Endometrial microvascular endothelial cells (primary cell): ENCODE results near the gene MAP2. TPM values are rescaled to one million over a fixed set of nuclear protein-coding genes. Genes with fewer than 3 reads are reported as not detected.

Experiments
- in situ Hi-C: cut with HindIII; loops from 2 replicates; pipeline ENCODE4 v1.10.0; 2017; ENCODE audit warnings: low sequenced_read_pairs, low pct_unique_long_range_greater_than_20kb; ENCODE audit errors: inconsistent ontology term
- total RNA-seq: library from RNA; depleted of rRNA; stranded (reverse); fragments of >200 nt; gene quantifications from one replicate; pipeline ENCODE4 v1.2.3, GENCODE V29; 2015; ENCODE audit errors: inconsistent ontology term

The MAP2 gene
- total RNA-seq, 1 donor from 2014 or later, result 29.3 TPM

DNA sequence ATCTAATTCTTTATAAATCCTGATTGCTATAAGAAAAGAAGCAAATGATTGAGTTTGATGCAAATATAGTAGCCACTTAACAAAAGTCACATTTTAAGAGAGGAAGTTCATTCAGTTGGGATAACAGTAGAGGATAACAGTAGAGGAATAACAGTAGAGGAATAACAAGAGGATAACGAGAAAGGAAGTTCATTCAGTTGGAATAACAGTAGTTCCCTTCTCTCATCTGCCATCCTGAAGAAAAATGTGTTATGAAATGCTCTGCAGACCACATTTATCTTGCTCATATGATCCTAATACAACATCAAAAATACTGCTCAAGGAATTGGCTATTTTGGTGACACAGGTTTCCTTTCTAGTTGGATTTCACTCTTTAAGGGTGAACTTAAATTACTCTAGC lies 242.4 kb downstream of the MAP2 start:
- in situ Hi-C loops, result no loop called here

DNA sequence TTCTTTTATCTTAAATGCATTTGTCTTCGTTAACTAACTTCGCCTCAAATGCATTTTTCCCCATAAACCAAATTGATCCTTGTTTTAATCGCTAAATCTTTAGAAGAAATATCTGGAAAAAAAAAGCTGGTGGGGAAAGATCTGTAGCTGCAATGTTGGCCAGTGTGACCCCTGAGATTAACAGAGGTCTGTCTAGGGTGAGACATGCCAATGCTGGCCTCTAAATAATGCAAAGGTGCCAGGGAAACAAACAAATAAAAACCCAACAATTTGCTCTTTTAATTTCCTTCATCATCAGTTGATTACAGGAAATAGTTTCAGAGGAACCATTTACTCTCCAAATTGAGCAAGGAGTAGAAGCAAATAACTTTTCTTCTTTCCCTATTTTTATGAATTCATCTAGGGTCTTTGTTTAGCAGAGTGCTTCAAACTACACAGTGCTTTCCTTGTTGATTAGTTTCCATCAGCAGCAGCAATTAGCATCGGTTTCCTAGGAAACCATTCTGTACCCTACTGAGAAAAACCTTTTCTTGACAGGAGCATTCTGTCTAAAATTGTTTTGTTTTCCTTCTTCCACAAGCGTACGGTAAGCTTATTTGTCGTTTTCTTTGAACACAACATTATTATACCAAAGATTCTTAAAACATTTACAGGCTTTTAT lies 247.3 kb downstream of the MAP2 start:
- in situ Hi-C loops, result no loop called here

DNA sequence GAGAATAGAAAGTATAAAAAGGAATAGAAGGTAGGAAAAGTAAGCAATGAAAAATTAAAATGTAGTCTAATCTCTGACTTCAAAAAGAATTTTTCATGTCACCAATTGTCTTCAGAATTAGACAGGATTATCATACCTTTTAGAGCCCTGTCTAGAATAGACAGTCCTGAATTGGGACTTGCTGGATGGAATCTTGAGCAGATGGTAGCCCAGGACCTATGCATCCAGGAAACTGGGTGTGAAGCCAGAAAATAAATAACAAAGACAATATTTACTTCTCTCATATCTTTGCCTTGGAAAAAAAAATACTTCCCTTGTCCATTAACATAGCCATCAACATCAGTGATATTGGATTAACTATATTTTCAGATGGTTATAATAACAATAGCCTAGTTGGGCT lies 250.0 kb downstream of the MAP2 start:
- in situ Hi-C loops, result no loop called here

DNA sequence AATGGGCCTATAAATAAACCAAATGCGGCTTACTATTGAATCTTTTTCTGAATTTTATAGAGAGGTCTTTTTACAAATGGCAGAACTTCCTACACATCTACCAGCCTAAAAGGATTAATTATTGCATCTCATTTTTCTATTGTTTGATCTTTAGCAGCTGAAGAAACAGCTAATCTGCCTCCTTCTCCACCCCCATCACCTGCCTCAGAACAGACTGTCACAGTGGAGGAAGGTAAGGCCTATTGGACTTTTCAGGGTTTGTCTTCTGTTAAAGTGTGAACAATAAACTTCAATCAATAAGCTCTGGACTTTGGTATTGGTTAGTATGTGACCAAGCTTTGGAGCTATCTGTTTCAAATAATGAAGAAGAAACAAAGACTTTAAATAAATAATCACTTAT lies 256.7 kb downstream of the MAP2 start:
- in situ Hi-C loops, result no loop called here

DNA sequence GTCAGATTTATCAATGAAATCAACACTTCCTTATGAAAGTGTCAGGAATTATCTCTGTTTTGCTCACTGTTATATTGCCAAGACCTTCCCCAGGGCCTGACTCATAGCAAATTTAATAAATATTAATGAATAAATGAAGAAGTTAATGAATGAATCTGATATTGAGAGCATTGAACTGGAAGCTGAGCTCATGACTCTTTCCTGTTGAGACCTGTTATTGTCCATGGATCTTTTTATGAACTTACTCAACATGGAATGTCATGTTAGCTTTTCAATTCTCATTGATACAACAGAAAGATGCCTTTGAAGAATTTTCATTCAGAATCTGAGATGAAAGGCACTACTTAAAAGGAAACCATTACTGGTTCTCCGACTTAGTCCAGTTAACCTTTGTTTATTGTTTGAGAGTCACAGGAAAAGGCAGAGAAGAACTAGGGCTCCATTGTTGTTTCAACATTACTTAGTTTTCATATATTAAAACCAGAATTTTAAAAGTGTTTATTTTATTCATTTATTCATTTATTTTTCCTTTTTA lies 257.4 kb downstream of the MAP2 start:
- in situ Hi-C loops, result no loop called here

DNA sequence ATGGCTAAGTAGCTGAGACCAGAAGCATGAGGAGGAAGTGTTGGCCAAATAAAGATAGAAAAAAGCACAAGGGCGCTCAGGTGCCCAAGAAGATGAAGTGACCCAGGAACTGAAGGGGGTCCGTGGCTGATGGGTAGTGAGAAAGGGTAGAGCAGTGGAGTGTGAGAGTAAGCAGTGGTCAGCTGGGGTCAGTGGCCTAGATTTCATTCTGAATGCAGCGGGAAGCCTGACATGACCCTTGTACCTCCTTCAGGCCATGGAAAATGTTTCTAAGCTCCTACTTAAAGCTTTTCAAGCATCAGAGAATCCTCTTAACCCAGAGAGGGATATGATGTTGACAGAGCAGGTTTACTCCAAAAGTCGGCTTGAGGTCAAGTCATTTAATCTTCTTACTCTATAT lies 258.8 kb downstream of the MAP2 start:
- in situ Hi-C loops, result no loop called here

DNA sequence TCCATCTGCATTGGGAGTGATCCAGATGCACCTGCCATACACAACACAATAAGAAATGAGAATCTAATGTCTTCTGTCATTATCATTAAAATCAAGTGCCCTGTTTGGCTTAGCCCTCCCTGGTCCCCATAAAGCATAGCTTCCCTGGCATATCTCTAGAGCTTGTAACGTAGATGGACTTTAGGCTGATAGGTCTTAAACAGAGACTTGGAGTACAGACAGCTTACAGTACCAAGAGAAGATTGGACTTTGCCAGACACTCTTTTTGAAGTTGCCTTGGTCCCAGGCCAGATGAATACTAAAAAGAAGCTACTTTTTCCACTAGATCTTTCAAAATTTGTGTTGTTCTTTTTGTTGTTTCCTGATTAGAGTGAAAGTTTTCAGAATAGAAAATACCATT lies 261.5 kb downstream of the MAP2 start:
- in situ Hi-C loops, result no loop called here

DNA sequence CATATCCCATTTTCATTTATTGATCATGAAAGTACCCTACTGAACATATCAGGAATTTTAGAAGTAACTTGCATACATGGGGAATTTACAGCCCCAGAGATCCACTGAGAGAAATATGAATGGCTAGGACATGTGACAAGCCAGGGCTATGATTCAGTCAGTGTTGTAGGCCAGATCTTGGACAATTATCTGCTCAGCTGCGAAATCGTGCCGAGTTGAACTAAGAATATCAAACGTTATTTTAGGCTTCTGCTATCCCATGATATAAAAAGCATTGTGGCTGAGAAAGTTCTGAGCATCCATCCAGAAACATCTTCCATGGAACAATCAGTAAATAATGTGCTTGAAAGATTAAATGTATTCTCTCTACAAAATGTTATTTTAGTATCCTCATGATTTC lies 262.1 kb downstream of the MAP2 start:
- in situ Hi-C loops, result no loop called here

DNA sequence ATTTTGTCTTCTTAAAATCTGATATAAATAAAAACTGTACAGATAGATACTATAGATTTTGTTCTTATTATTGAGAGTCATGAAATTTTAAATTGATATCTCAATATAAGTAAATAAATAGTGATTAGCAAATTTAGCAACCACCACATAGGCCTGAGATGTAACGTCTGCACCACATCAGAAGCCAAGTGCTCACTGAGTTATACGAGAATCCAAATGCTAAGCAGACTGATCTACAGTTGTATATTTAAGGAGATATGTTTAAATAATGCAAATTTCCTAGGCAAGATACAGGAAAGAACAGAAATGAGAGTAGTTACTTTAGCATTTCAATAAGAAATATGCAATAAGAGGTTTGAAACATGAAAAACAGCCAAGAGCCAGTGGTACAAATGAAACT lies 262.6 kb downstream of the MAP2 start:
- in situ Hi-C loops, result no loop called here

DNA sequence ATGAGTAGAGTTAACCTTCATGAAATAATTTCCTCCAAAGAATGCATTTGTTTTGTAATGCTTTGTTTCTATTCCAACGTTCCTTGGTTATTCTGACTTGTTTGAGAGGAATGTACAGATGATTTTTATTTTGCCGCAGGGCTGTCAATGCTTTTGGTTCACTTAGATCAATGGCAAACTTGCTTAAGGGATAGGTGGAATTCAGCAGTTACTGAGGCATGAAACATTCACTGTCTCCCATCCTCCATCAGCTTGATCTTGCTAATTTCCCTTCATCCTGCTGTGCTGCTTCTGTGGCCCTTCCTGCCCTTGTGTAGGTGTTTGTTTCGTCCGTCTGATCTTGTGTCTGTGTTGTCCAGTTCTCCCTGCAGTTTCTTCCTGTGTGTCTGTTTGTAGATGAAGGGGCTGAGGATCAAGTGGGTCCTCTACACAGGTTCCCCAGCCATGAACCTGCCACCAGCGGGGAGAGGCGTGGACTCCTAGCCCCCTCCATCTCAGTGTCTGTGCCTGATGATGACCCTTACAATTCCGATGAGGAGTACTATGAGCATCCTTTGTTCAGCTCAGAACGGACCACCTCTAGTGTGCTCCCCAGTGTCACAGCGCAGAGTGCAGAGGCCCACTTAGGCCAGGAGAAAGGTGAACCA lies 263.6 kb downstream of the MAP2 start:
- in situ Hi-C loops, result no loop called here

DNA sequence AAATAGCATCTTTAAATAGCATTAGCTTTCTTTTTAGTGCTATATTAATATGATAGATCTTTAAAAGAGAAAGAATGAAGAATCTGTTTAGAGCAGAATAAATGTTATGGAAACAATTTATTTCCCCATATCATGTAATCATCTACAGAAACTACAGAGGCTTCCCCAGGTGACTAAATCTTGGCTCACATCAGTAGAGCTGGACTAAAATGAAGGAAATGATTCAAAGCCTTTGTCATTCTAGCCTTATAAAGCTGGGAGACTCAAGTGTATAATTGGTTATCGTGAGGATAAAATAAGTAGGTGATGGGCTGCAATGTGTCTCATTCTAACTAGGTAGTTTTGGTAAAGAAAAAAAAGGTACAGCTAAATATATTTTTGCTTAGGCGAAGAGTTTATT lies 264.5 kb downstream of the MAP2 start:
- in situ Hi-C loops, result no loop called here

DNA sequence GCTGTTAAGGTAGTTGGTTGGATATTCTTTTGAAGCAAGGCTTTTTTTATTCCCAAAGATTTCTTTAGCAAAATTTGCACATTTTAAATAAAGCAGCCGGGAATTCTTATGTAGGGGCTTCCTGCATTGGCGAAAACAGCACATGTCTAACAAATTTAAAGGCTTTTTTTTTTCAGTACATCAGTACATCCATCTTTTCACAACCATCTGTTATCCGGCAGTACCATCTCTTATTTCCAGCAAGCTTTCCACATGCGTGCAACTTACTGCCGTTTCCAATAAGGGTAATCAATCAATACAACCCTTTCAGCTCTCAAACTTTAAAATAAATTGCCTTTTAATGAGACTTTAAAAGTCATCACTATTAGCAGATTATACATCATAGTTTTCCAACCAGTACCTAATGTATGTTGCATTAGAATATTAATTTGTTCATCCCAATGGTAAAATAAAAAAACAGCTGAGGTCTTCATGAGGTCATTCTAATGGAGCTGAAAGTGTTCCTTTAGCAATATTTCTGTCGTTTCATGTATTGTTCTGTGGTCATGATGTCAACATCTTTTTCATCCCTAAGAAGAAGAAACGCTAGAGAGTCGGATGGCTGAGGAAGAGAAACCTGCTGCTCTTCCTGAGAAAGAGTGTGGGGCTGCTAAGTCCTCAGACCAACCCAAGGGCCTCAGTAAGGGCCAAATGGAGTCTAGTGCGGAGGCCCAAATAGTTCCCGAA lies 266.3 kb downstream of the MAP2 start:
- in situ Hi-C loops, result no loop called here

DNA sequence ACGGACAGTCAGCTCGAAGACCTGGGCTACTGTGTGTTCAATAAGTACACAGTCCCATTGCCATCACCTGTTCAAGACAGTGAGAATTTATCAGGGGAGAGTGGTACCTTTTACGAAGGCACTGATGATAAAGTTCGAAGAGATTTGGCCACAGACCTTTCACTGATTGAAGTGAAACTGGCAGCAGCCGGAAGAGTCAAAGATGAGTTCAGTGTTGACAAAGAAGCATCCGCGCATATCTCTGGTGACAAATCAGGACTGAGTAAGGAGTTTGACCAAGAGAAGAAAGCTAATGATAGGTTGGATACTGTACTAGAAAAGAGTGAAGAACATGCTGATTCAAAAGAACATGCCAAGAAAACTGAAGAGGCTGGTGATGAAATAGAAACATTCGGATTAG lies 270.9 kb downstream of the MAP2 start:
- in situ Hi-C loops, result no loop called here

DNA sequence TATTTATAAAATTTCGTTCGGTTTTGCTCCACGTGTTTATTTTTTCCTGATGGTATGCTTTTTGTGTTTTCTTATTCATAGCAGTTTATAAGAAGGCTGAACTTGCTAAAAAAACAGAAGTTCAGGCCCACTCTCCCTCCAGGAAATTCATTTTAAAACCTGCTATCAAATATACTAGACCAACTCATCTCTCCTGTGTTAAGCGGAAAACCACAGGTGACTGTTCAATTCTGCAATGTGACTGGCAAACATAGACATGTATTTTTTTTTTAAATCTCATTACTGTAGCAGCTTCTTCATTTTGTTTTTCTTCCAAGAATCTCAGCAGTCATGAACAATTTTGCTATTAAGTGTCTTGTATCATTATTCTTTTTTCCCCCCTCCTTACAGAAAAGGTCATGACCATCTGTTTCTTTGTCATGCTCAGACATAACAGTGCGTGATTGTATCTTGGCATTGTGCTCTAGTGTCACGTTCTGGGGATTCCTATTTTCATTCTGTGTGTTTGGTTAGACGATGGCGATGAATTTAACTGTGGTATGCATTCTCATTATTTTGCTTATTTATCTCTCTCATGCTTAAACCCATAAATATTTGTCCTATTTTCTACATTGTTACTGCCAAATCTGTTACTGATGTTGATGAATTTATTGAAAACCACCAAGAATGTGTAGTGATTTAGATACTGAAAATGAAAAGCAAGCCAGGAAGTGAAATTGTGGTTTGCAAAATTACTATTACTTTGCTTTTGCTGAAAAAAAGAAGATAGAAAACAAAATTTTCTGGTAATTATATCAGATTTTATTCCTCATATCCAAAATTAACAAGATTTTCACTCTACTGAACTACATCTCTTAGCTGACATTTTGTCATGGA lies 273.2 kb downstream of the MAP2 start:
- in situ Hi-C loops, result no loop called here

DNA sequence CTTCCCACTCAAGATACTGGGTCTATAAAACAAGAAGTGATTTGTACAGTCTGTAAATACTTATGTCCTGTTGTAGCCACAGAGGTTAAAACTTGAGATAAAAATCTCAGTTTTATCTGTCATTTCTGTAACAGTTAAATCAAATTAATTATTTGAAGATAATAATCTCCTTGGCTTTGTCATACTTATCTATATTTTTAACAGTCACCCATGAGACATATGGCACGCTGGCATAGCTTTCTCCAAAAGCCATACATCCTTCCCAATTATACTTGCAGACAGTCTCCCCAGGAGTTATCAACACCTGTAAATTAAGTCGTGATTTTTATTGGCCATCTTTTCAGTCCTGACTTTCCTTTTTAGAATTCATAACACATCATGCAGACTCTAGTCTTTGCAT lies 278.9 kb downstream of the MAP2 start:
- in situ Hi-C loops, result no loop called here

DNA sequence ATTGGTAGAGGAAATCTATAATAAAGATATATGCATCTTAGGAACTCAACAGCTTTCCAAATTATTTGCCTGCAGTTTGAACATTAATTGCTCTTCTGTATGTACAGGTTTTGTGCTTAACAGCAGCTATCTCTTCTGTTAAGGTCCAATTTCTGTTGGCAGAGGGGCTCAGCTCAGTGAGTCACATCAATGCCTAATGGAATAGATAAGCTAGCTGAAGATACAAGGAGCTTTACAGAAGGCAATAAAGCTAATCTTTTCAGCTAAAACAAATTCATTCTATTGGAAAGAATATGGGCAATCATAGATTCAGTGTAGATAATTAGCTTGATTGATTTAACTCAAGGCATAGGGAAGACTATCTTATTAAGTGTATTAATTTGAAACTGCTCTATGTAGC lies 289.4 kb downstream of the MAP2 start:
- in situ Hi-C loops, result no loop called here

DNA sequence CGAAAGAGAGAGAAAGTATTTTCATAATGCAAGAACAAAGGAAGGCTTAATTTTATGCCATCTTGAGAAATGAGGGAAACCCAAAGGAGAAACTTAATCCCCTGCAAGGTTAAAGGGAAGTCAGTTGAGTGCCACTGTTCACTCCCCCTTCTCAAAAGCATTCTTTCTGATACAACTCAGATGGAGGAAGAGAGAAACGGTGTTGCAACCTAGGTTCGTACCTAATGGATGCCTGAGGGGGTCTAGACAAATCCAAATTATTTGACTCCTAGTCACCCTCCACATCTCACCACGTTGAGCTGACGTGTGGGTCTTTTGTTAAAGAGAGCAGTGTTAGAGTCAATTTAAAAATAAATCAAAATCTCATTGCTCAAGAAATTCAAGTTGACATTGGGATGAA lies 295.2 kb downstream of the MAP2 start:
- in situ Hi-C loops, result no loop called here

DNA sequence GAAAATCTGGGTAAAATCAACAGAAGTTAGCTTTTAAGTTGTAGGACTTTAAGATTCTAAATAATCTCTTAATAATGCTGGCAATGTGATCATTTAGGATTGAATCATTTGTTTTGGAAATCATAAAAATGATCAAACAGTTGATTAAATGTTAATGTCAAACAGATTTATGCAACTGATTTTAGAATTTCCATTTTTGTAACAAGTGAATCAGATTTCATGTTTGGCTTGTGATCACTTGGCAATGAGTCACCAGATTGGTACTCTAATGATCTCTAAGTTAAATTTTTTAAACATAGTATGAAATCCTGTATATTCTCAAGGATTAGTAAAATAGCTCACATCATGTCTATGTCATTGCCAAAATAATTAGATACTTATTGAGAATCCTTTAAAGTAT lies 297.6 kb downstream of the MAP2 start:
- in situ Hi-C loops, result no loop called here

DNA sequence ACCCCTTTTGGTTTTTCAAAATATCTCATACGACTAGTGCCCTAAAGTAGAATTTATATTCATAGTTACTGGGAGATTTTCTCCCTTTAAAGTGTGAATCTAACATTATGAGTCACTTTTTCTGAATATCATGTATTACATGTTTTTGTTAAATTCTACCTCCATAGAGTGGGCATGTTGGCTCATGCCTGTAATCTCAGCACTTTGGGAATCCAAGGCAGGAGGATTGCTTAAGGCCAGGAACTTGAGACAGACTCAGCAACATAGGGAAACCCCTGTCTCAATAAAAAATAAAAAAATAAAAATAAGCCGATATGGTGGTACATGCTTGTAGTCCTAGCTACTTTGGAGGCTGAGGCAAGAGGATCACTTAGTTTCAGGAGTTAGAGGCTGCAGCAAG lies 302.5 kb downstream of the MAP2 start:
- in situ Hi-C loops, result no loop called here
